Body of pancreas (tissue), 4 donors: ENCODE results near the gene LBH.

Experiments
- POLR2A ChIP-seq, 3 donors: fragments of 450-650 bp; IDR thresholded peaks; one replicate each; pipeline ENCODE4 v1.6.1; 2016; ENCODE audit warnings: antibody characterized with exemption in 3 of 3, mild to moderate bottlenecking in 2 of 3
- TF ChIP-seq, protein P1 (sequence below), 7 experiments: fragments of 450-650 bp in 4 of 7; fragments of 200-600 bp in 3 of 7; sonication (generic) in 3 of 7; IDR thresholded peaks; one replicate each; pipeline ENCODE4 v1.5.1; 2016 to 2019; ENCODE audit warnings: antibody characterized with exemption in 7 of 7

DNA sequence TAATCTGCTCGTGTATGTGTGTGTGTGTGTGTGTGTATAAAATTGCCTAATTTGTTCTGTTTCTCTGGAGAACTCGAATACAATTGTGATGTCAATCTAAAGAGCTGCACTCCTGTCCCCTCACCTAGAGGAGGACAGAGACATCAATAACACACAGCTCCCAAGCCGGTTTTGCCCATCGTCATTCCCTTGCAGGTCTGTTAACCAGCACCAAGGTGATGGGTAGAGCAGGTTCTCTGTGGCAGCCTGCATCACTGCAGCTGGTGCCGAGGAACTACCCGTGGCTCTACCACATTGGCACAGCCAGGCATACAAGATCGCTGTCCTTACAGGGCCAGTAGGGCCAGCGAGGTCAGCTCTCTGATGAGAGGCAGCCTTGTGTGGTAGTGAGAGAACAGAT lies 41.0 kb downstream of the LBH start:
- TF ChIP-seq, protein P1, sequence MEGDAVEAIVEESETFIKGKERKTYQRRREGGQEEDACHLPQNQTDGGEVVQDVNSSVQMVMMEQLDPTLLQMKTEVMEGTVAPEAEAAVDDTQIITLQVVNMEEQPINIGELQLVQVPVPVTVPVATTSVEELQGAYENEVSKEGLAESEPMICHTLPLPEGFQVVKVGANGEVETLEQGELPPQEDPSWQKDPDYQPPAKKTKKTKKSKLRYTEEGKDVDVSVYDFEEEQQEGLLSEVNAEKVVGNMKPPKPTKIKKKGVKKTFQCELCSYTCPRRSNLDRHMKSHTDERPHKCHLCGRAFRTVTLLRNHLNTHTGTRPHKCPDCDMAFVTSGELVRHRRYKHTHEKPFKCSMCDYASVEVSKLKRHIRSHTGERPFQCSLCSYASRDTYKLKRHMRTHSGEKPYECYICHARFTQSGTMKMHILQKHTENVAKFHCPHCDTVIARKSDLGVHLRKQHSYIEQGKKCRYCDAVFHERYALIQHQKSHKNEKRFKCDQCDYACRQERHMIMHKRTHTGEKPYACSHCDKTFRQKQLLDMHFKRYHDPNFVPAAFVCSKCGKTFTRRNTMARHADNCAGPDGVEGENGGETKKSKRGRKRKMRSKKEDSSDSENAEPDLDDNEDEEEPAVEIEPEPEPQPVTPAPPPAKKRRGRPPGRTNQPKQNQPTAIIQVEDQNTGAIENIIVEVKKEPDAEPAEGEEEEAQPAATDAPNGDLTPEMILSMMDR (IDR thresholded peaks at IDR 0.05) = no peak
- TF ChIP-seq POLR2A (IDR thresholded peaks at IDR 0.05) = no peak
